ENCODE data around the gene DNAJC18.

DNA sequence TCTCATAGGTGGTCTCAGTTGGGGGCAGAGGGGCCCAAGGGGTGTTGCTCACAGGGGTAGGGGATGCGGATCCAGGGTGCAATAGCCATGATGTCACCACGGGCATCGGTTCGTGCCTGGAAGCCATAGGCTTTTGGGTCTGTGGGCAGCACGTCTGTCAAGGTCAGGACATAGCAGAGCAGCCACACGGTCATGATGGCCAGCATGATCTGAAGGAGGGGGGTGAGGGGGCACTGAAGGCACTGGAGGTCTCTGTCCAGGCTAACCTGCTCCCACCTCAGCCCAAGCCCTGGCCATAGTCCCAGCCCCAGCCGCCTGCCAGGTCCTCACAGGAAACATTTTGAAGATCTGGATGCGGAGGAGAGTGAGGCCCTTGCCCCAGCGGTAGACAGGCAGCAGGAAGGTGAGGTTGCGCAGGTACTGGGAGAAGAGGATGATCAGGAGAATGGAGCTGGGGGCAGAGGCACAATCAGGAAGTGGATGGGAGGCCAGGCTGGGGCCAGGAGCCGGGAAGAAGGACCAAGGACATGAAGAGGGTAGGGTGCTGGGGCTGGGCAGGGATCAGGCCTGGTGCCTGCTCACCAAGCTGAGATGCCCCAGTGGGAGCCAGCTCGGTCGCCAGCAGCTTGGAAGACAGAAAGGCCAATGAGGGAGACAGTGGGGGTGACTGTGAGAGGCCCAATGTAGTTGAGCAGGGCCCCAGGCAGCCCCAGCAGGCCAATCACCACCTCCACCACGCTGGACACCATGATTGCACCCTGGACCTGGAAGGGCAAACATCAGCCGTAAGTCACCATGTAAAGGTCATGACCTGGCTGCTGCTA, 59.5 kb downstream of the DNAJC18 start:
- TF ChIP-seq POLR2AphosphoS5 (IDR thresholded peaks at IDR 0.05): no peak
- TF ChIP-seq, protein P1, sequence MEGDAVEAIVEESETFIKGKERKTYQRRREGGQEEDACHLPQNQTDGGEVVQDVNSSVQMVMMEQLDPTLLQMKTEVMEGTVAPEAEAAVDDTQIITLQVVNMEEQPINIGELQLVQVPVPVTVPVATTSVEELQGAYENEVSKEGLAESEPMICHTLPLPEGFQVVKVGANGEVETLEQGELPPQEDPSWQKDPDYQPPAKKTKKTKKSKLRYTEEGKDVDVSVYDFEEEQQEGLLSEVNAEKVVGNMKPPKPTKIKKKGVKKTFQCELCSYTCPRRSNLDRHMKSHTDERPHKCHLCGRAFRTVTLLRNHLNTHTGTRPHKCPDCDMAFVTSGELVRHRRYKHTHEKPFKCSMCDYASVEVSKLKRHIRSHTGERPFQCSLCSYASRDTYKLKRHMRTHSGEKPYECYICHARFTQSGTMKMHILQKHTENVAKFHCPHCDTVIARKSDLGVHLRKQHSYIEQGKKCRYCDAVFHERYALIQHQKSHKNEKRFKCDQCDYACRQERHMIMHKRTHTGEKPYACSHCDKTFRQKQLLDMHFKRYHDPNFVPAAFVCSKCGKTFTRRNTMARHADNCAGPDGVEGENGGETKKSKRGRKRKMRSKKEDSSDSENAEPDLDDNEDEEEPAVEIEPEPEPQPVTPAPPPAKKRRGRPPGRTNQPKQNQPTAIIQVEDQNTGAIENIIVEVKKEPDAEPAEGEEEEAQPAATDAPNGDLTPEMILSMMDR (IDR thresholded peaks at IDR 0.05): no peak

All from esophagus muscularis mucosa (tissue), 3 donors.